Measurements from ENCODE around the gene C1RL.
A peak's percentile ranks its signal among the peaks of the same experiment; 100 is the strongest.

Gene C1RL, protein sequence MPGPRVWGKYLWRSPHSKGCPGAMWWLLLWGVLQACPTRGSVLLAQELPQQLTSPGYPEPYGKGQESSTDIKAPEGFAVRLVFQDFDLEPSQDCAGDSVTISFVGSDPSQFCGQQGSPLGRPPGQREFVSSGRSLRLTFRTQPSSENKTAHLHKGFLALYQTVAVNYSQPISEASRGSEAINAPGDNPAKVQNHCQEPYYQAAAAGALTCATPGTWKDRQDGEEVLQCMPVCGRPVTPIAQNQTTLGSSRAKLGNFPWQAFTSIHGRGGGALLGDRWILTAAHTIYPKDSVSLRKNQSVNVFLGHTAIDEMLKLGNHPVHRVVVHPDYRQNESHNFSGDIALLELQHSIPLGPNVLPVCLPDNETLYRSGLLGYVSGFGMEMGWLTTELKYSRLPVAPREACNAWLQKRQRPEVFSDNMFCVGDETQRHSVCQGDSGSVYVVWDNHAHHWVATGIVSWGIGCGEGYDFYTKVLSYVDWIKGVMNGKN

DNA sequence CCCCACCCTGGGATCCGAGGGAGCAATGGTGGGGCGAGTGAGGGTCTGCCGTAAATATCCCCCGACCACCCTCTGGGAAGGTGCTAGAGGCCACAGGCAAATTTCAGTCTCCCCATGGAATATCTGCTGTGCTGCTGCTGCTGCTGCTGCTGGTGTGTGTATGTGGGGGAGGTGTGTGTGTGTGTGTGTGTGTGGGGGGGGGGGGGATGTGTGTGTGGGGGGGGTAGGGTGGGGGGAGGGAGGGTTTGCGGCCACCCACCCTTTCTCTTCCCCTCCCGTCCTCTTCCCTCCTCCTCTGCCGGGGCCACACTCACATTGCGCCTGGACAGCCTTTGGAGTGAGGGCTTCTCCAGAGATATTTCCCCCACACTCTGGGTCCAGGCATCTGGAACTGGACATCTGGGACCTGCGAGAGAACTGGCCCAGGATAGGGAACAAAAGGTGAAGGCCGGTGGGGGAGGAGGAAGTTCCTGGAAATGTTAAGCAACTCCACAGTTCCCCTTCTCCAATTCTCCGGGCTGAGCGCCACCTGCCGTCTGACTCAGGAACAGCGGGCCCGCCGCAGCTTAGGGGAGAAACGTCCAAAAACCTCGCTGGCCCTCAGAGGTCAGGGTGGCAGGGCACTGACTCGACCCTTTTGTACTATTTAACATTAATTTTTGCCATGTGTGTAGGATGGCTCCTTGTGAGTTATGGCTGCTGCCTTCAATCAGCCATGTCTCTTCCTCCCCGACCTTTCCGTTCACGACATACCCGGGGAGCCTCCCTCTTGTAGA, at the start of gene C1RL:
Gene C1RL, minus strand, starts transcription at position 419 of the 776 bp plus-strand sequence. Its CDS starts 34 bp downstream, at position 385.
- peak; percentile 73 for DNase-seq

DNA sequence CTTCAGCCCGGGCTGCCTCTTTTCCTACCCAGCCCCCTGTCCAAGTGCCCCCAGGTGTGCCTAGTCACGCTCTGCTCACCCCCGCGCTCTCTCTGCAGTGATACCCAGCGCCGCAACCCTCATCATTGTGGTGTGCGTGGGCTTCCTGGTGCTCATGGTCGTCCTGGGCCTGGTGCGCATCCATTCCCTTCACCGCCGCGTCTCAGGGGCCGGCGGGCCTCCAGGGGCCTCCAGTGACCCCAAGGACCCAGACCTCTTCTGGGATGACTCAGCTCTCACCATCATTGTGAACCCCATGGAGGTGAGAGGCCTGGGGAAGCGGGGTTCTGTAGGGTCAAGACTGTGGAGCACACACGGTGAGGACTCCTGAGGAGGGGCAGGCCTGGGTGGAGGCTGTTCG, 48.4 kb upstream of the C1RL start:
- DNase-seq: no peak

DNA sequence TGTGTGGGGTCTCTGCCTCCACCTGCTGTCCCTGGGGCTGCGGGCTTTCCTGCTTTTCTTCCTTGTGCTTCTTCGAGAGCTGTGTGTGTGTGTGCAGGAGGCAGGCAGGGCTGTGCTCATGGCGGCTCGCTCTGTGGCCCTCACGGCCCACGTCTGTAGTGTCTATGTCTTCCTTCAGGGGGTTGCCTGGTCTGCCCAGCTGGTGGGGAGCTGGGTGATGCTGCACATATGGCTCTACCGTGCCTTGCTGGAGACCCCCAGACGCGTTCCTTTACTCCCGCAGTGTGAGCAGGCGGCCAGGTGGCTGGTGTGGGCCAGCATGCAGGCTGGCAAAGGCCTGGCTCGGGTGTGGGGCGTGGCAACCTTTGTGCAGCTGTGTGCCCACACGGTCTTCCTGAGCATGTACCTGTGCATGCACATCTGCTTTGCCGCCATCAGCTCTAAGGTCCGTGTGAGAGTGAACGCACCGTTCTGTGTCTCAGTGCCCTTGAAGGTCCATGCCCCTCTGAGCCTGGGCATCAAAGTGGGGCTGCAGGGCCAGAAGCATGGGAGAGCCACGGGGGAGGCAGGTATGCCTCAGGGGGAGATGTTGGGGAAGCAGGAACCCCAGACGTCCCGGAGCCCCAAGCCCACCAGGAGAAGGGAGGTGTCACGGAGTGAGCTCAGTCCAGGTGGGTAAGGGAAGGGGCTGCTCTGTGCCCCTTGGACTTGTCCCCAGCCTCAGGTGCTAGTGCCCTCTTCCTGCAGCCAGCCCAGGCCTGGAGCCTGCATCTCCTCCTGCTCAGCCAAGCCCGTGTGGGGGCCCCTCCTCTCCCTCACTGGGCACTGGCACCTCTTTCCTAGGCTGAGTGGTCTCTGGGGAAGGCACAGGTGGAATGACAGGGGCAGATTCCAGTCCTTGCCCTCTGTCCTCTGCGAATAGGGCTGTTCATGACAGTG, 47.5 kb upstream of the C1RL start:
- no peak for DNase-seq

DNA sequence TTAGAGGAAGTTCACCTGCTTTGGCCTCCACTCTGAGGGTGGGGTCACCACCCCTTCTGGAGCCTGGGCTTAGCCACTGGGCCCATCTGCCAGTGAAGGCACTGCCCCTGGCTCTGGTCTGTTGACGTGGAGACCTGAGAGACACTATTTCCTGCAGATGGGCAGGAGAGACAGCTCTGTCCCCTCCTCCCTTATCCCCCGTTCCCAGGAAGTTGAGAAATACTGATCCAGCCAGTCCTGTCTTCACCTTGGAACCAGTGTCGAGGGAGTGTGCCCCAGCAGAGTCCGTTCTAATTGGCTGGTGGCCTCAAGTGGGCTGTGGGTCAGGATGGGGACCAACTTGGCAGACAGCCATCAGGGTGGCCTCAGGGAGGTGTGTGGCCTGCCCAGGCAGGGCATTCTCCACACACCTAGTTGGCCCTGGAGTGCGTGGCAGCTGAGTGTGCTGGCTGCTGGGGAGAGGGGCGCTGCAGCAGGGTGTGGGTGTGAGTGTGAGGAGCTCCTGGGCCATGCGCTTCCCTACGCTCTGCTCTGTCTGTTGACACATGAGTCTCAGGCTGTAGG, 46.5 kb upstream of the C1RL start:
- no peak for DNase-seq

DNA sequence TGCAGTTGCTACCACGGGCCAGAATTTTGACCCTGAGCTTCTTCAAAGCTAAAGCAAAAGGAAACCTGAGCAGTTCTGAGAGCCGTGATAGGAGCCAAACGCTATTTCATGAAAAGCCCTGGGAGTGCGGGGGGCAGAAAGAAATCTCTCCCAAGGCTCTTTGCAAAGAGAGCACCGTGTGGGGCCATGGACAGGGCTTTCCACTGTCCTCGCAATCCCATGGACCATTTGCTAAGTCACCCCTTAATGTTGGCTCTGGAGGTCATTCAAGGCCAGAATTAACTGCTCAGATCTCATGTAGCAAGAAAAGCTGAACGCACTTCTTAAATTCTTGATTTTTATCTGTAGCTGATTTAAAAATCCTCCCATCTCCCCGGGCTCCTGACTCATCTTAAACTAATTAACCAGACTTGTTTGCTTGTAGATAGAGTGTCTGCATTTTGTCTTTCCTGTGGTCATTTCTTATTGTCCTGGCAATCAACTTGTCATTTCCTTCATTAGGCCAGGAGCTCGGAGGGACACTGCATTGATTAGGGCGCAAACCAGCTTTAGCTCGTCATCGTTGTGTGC, 46.0 kb upstream of the C1RL start:
- DNase-seq: no peak

DNA sequence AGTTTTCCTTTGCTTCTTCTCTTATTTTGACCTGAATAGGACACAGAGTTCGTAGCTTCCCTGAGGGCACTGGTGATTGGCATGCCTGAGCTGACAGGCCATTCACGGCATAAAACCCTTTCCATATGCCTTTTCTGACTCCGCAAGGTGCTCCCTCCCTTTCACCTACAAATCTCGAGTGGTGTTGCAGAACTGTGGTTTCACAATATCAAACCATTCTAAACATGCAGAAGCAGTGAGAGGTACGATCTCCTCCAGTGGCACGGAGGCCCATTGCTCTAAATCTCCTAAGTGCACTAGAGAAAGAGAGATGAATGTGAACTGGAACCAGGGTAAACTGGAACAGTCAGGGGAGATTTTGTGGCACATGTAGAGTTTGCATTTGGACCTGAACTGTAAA, 45.0 kb upstream of the C1RL start:
- DNase-seq: no peak

DNA sequence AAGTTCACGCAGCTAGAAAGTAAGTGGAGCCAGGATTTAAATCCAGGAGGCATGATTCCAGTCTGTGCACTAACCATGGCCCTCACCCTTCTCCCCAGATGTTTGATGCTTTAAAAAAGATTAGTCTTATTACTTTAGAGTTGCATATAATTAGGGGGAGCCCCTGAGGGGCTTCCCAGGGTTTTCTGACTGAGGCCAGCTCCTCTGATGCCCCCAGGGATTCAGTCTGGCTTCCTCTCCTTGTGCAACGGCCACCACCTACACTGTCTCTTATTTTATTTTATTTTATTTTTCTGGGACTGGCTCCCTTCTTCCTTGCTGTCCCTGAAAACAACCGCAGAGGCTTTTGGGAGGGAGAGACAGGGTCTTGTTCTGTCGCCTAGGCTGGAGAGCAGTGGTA, 43.8 kb upstream of the C1RL start:
- DNase-seq: no peak

DNA sequence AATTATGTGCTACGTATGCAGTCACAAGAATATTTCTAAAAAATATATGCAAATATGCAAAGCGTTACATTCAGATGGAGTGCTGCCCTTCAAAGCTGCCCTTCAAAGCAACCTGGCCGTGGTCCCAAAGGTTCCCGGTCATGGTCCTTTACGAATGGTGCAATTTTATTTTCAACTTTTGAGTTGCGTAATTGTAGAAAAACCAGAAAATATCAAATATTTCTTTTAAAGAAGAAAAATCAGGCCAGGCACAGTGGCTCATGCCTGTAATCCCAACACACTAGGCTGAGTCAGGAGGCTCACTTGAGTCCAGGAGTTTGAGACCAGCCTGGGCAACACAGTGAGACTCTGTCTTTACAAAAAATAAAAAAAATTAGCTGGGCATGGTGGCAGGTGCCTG, 42.5 kb upstream of the C1RL start:
- DNase-seq: no peak

DNA sequence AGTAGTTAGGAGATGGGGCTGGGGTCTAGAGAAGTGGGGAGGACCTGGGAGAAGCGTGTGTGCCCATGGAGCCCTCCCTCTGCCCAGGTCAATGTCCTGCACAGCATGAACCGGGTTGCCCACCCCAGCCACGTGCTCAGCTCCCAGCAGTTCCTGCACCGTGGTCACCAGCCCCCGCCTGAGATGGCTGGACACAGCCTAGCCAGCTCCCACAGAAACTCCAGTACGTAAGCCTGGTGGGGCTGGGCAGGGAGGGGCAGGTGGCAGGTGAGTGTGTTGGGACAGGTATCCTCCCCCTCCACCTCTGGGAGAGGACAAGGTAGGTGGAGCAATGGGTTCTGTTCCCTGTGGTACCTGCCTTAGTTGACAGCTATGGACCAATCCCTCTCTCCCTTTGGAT, 41.8 kb upstream of the C1RL start:
- DNase-seq: no peak

DNA sequence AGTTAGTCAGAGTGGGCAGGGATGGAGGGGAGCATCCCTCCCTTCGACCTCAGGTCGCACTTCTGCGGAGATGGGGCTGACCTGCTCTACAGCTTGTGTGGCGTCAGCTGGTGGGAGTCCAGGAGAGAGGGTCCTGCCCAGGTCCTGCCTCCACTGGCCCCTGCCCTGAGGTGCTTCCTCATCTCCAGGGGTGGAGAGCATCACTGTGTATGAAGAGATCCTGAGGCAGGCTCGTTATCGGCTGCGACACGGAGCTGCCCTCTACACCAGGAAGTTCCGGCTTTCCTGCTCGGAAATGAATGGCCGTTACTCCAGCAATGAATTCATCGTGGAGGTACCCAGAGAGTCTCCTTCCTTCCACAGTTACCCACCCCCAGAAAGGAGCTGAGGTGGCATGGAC, 41.3 kb upstream of the C1RL start:
- DNase-seq: no peak

DNA sequence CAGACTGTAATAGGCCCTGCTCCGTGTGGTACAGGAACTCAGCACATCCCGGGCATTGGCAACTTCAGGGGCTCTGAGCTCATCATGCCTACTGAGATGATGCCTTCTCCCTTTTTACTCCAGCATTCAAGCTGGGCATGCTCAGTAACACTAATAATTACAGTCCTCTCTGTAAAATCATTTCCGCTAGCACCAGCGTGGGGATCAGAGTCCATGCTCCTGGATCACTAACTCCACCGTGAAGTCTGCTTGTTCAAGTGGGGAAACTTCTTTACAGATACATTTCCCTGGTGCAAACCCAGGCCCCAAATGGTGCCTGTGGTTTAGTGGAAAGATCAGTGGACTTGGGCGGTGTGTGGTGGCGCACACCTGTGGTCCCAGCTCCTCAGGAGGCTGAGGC, 37.9 kb upstream of the C1RL start:
- no peak for DNase-seq

DNA sequence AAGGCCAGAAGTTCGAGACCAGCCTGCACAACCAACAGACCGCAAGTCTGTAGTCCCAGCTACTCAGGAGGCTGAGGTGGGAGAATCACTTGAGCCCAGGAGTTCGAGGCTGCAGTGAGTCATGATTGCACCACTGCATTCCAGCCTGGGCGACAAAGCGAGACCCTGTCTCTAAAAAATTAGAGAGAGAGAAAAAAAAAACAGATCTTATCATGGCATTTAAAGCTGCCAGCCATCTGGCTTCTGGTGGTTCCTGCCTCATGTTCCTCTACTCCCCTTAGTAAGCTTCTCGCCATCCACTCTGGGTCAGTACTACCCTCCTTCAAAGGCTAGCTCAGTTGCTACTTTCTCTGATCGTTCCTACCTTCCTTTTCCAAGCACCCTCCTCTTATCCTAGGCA, 37.2 kb upstream of the C1RL start:
- no peak for DNase-seq

DNA sequence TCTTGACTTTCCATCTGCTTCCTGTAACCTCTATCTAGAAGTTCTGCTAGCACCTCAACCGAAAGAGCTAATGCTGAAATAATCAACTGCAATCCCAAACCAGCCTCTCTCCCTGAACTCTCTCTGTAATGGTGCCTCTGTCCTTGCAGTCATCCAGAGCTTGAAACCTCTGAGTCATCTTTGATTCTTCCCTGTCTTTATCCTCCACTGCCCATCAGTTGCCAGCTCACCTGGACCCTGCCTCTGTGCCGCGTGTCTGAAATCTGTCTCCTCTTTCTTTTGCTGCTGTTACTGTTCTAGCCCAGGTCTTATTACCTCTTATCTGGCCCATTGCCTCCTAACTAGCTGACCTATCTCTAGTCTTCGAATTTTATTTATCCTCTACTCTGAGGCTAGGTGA, 36.7 kb upstream of the C1RL start:
- no peak for DNase-seq

DNA sequence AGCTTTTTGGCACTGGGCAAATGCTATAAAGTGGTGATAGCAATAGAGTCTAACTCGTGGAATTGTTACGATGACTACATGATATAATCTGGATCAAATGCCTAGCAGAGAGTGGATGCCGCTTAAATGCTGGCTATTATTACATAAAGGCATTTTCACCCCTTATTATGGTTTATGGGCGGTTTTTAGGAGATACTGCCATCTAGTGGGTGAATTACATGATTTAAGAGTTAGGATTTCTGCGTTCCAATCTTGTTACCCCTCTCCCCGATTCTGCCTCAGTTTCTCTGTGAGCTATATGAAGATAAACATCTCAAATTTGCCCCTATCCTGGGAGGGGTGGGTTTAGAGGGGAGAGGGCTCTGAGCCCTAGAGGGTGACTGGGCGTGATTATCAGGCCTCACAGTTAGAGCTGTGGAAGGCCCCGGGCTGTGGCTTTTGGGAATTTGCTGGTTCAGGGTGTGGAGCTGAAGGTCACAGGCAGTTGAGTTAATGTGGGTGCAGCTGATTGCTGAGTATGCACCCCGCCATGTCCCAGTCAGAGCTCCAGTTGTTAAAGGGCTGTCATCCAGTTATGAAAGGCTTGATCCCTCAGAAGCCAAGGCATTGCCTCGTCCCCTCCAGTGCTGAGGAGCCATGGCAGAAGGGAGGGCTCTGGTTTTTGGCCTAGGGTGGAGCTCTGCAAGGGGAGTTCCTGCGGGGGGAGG, 35.6 kb upstream of the C1RL start:
- no peak for DNase-seq

DNA sequence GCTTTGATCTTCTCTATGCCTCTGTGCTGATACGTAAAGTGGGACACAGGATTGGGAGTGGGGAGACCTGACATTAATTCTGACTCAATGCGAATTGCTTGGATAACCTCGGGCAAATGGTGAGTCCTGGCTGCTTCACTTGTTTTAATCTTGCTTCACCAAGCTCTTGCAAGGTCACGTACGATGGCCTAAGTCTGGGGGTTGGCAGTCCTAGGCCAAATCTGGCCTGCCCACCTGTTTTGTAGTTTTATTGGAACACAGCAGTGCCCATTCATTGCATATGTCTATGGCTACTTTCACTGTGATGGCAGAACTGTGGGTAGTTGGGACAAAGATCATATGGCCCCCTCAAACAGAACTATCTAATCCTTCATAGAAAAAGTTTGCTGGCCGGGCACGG, 34.5 kb upstream of the C1RL start:
- no peak for DNase-seq

DNA sequence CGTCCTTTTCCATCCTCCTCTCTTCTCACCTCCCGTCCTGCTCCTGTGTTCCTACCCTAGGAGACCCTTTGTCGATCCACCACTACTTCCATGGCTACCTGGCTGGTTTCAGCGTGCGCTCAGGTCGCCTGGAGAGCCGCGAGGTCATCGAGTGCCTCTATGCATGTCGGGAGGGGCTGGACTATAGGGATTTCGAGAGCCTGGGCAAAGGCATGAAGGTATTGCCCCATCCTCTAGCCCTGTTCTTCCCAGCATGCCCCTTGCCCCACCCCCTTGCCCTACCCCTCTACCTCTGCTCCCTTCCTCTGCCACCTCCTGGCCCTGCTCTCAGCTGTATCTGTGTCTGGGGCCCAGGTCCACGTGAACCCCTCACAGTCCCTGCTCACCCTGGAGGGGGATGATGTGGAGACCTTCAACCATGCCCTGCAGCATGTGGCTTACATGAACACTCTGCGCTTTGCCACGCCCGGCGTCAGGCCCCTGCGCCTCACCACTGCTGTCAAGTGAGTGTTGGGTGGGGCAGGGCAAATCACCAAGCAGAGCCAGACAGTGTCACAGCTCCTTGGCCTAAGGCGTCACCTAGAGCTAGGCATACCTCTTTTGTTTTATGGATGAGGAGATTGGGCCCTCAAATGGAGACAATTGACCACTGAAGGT, 33.9 kb upstream of the C1RL start:
- no peak for DNase-seq

DNA sequence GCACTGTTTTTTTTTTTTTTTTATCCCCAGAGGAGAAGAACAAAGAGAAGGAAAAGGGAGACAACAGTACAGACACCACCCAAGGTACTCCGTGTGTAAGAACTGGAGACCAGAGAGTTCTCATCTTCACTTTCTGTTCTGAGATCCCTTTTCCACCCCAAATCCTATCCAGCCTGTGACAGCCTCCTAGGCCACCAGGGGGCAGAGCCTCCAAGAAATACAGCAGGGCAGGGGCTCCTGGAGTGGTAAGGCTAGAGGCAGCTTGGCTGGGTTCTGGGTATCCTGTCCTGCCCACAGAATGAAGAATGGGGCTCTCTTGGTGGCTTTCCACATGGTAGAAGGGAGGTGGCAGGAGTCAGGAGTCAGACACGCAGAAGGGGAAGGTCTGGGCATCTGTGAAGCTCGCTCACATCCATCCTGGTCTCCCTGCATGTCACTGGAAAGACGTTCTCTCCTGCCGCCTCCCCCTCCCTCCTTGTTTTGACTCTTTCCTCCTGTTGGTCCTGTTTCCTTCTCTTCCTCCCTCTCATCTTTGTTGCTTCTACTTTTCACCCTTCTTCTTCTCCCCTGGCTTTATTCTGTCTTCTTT, 33.1 kb upstream of the C1RL start:
- DNase-seq: peak; percentile 20

DNA sequence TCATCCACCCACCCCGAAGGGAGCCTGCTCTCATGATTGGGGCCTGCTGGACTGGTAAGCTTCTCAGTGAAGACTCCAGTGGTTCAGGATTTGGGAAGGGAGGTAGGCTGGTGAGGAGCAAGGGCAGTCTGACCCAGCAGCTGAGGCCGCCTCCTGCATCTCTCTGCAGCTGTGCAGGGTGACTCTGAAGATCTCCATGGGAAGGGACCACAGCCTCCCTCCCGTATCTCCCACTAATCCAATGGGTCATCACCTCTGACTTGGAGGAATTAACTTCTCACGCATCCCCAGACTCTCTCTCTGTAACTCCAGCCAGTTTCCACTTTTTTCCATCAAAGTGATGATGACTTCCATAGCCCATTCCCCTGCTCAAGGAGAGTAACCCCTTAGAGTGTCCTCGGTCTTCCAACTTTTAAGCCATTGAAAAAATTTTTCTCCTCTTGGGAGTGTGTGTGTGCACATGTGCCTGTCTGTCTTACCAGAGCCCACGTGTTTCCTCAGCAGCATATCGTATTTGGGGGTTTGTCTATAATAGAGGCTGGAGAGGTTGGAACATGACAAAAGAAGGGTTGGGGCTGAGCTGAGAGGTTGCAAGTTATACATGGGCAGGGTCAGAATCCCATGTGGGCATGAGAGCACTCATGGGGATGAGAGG, 32.5 kb upstream of the C1RL start:
- DNase-seq: no peak

DNA sequence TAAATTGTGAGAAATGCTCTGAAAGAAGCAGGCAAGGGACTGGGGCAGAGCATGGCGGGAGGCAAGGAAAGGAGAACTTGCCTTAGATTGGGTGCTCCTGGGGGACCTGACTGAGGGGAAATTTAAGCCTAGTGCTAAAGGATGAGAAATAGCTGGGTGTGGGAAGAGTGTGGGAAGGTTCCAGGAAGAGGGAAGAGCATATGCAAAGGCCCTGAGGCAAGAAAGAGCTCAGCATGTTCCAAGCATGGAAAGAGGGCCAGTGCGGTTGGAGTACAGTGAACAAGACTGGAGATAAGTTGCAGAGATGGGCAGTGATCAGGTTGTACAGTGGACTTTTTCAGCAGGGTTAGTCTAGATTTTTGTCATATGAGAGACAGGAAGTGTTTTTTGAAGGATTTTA, 30.2 kb upstream of the C1RL start:
- DNase-seq: no peak

DNA sequence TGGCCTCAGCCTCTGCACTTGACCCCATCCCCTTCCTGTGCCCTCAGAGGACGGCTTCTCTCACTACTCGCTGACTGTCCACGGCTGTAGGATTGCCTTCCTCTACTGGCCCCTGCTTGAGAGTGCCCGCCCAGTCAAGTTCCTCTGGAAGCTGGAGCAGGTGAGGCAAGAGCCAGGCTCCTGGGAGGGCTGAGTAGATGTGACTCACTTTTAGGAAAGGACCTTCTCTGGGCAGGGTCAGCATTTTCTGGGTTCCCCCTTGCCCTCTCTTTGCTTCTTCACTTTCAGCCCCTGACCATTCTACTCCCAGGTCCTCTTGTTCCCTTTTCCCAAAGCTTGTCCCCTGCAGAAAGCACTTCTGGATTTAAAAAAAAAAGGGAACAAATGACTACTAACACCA, 28.9 kb upstream of the C1RL start:
- no peak for DNase-seq

Measured in NCI-H774 (cell line).